Kidney (tissue), 14 donors: ENCODE results near the gene PSMD8. TPM values are rescaled to one million over a fixed set of nuclear protein-coding genes. Genes with fewer than 3 reads are reported as not detected.
A peak's percentile ranks its signal among the peaks of the same experiment; 100 is the strongest.
"Not testable (repeated sequence)": the region's sequence is repeated elsewhere in the genome, so short reads cannot be mapped to it uniquely, and the experiment has no call there.

ENCODE experiments used
- DNase-seq, 5 donors: peaks; one replicate each; pipeline ENCODE4 v3.0.0-alpha.2; 2013 to 2020
- FAIRE-seq: peaks from 2 replicates; lab custom pipeline; 2012; peaks lifted over from hg19 to GRCh38; lab: Jason Lieb, UNC
- H3K27ac ChIP-seq, 2 donors: one replicate each; pipeline ENCODE4 v1.7.0; 2013; ENCODE audit warnings: low read depth in 2 of 2, low read length in 2 of 2, inconsistent platforms in 1 of 2
- H3K27me3 ChIP-seq: one replicate; pipeline ENCODE4 v1.7.1; 2013; ENCODE audit warnings: low read length, inconsistent platforms; ENCODE audit not compliant: control insufficient read depth, insufficient read depth
- H3K36me3 ChIP-seq, 3 donors: one replicate each; pipeline versions ENCODE4 v1.7.0 to v1.7.1; 2013; ENCODE audit warnings: low read length in 3 of 3, control low read depth in 1 of 3, inconsistent platforms in 1 of 3; ENCODE audit not compliant: insufficient read depth in 3 of 3, control insufficient read depth in 2 of 3
- H3K4me1 ChIP-seq, 3 donors: one replicate each; pipeline versions ENCODE4 v1.7.0 to v1.7.1; 2013; ENCODE audit warnings: low read length in 3 of 3, inconsistent platforms in 1 of 3, low read depth in 1 of 3; ENCODE audit not compliant: control insufficient read depth in 2 of 3, insufficient read depth in 2 of 3
- H3K4me3 ChIP-seq, 3 donors: one replicate each; pipeline versions ENCODE4 v1.7.0 to v1.8.1; 2013; ENCODE audit warnings: low read length in 3 of 3, control low read depth in 1 of 3, inconsistent platforms in 1 of 3
- H3K9ac ChIP-seq, 3 donors: one replicate each; pipeline versions ENCODE4 v1.7.0 to v1.7.1; 2013; ENCODE audit warnings: low read length in 3 of 3, control low read depth in 1 of 3, inconsistent platforms in 1 of 3
- H3K9me3 ChIP-seq, 3 donors: one replicate each; pipeline versions ENCODE4 v1.7.0 to v1.7.1; 2013; ENCODE audit warnings: low read length in 3 of 3, control low read depth in 1 of 3, inconsistent platforms in 1 of 3; ENCODE audit not compliant: control insufficient read depth in 2 of 3, insufficient read depth in 1 of 3
- CTCF ChIP-seq: IDR thresholded peaks from 3 replicates; pipeline ENCODE4 v1.5.1; 2012; ENCODE audit warnings: mild to moderate bottlenecking, moderate library complexity, borderline replicate concordance; ENCODE audit not compliant: insufficient read depth; ENCODE audit errors: extremely low read depth
- intact Hi-C: fragments of 100-400 bp; cut with DNase I; formaldehyde crosslinking; loops from one replicate; pipeline ENCODE4 v1.11.1; 2022
- polyA plus RNA-seq: library from polyadenylated mRNA; stranded (reverse); fragments of 350-450 nt; fragmentation: Illumina TruSeq; extraction: RNeasy Lipid Tissue Mini Kit (QIAGEN cat#74804); gene quantifications from one replicate; pipeline ENCODE4 v1.2.3, GENCODE V29; 2014; ENCODE audit warnings: low read depth, low replicate concordance; ENCODE audit not compliant: insufficient read depth
- total RNA-seq: library from RNA; stranded (reverse); fragmentation: NEBNext Ultra II Directional; extraction: Animal tissue kit (Norgen Biotek cat#: 25700); gene quantifications from one replicate; pipeline ENCODE4 v1.2.1, GENCODE V29; 2021
- donor health status: control.
- donor health status: control.
- donor health status: control.
- donor health status: control.
- donor health status: control.
- donor health status: DM: yes; HTN: yes; CAD: no.
- donor health status: Normal renal cell carcinoma (clear cell type).

PSMD8 gene
- total and polyA plus RNA-seq, 2 donors from 2014 or later: 126 to 217 TPM

GRCh38 chr19:38361633-38362075 lies 12.7 kb upstream of the PSMD8 start:
- Histone ChIP-seq H3K27ac (no peak overlapping the region), H3K4me1 (peaks cover 0 to 3% (median 0%) of the 10 kb centered on the region in 3 donors)
- intact Hi-C loops: no loop called here

GRCh38 chr19:38362076-38362945 lies 12.1 kb upstream of the PSMD8 start:
- intact Hi-C loops: no loop called here
- Histone ChIP-seq H3K27ac (peak overlapping the region in 1 of 2 donors; percentile 47), H3K4me1 (peaks cover 0 to 3% (median 0%) of the 10 kb centered on the region in 3 donors), H3K9me3 (no peaks in the 10 kb centered on the region), H3K36me3 (no peaks in the 10 kb centered on the region), H3K4me3 (peak overlapping the region; percentile 51 to 67 (median 67)), H3K9ac (peak overlapping the region in 1 of 3 donors; percentile 15), H3K27me3 (peaks cover 7% of the 10 kb centered on the region)
- FAIRE-seq (no peak), DNase-seq (peak; percentile 80 to 93 (median 84))
- no peak for TF ChIP-seq CTCF

More at GRCh38 chr19:38361633-38362075, 12.7 kb upstream of the PSMD8 start:
- DNase-seq: peak; percentile 91 to 96 (median 93)
- no peaks in the 10 kb centered on the region for H3K36me3 ChIP-seq
- H3K27me3 ChIP-seq: peaks cover 7% of the 10 kb centered on the region
- FAIRE-seq: no peak
- H3K9ac ChIP-seq: peak overlapping the region in 1 of 3 donors; percentile 41
- no peaks in the 10 kb centered on the region for H3K9me3 ChIP-seq
- H3K4me3 ChIP-seq: peak overlapping the region; percentile 50 to 67 (median 67)
- no peak for TF ChIP-seq CTCF

GRCh38 chr19:38362946-38363688 lies 11.3 kb upstream of the PSMD8 start:
- intact Hi-C loops, H3K4me1 ChIP-seq, H3K27ac ChIP-seq, H3K4me3 ChIP-seq, DNase-seq, H3K36me3 ChIP-seq, FAIRE-seq, H3K9me3 ChIP-seq, H3K27me3 ChIP-seq, H3K9ac ChIP-seq: not testable (repeated sequence)

- Histone ChIP-seq H3K4me3 (no peak overlapping the region), H3K36me3 (no peaks in the 10 kb centered on the region), H3K27me3 (no peaks in the 10 kb centered on the region), H3K4me1 (no peaks in the 10 kb centered on the region), H3K9me3 (no peaks in the 10 kb centered on the region), H3K9ac (no peak overlapping the region), H3K27ac (no peak overlapping the region)
- intact Hi-C loops: no loop called here
- no peak for TF ChIP-seq CTCF
- FAIRE-seq: no peak
- DNase-seq: peak in 1 of 5 donors; percentile 53
Observed at GRCh38 chr19:38367041-38367440, 7.3 kb upstream of the PSMD8 start.
